GM12878 (cell line): ENCODE data around the gene CNRIP1. TPM values are rescaled to one million over a fixed set of nuclear protein-coding genes. Genes with fewer than 3 reads are reported as not detected.

ENCODE experiments used
- ATAC-seq: fragments of 200-7000 bp; cut with Tn5 transposase; 3 replicates; pipeline ENCODE4 v1.9.1; 2020; ENCODE audit warnings: mild to moderate bottlenecking, moderate library complexity
- BruUV-seq: library from RNA; stranded (reverse); fragments of 400-500 nt; replicated peaks from 2 replicates; lab custom pipeline; 2021; lab: Mats Ljungman, UMichigan
- CTCF ChIA-PET: fragments of 300-600 bp; sonication (Branson Sonifier 250); formaldehyde crosslinking; extraction: SDS; loops from one replicate; lab custom pipeline; 2021; ENCODE audit warnings: inconsistent platforms; lab: Yijun Ruan, JAX
- POLR2A ChIA-PET: fragments of 350-600 bp; formaldehyde crosslinking; extraction: SDS; loops from one replicate; lab custom pipeline; 2021; ENCODE audit warnings: inconsistent platforms; lab: Charles Lee
- RAD21 ChIA-PET: fragments of 300-600 bp; sonication (Branson Sonifier 250); formaldehyde crosslinking; loops from one replicate; lab custom pipeline; 2023; ENCODE audit warnings: antibody characterized with exemption; ENCODE audit not compliant: unreplicated experiment; lab: Charles Lee
- SMC1A ChIA-PET: fragments of 300-600 bp; sonication (Branson Sonifier 250); formaldehyde crosslinking; loops from one replicate; lab custom pipeline; 2023; ENCODE audit not compliant: unreplicated experiment, uncharacterized antibody; lab: Charles Lee
- DNase-seq: peaks from one replicate; pipeline ENCODE4 v3.0.0-alpha.2; 2011; ENCODE audit warnings: low read depth, low spot score
- FAIRE-seq: peaks from 3 replicates; lab custom pipeline; 2011; peaks lifted over from hg19 to GRCh38; lab: Jason Lieb, UNC
- H2AFZ ChIP-seq: 2 replicates; pipeline ENCODE4 v1.6.0; 2011; ENCODE audit warnings: low read depth, low read length, control low read depth; ENCODE audit not compliant: control insufficient read depth
- H3K27ac ChIP-seq: 2 replicates; pipeline ENCODE4 v1.5.1; 2011; ENCODE audit warnings: control low read depth; ENCODE audit not compliant: control insufficient read depth, insufficient read depth
- H3K27me3 ChIP-seq, 2 experiments: replicated peaks in 1 of 2; 2 replicates each; pipeline versions ENCODE4 v1.6.0 to v1.6.1; 2011; ENCODE audit warnings: low read length in 1 of 2; ENCODE audit not compliant: control insufficient read depth in 2 of 2, insufficient read depth in 2 of 2
- H3K36me3 ChIP-seq, 2 experiments: 2 replicates each; pipeline ENCODE4 v1.5.1; 2011; ENCODE audit warnings: low read length in 1 of 2; ENCODE audit not compliant: control insufficient read depth in 2 of 2, insufficient read depth in 2 of 2
- H3K4me1 ChIP-seq: 2 replicates; pipeline ENCODE4 v1.6.1; 2011; ENCODE audit warnings: mild to moderate bottlenecking, low read length, moderate library complexity, mixed read lengths; ENCODE audit not compliant: control insufficient read depth, insufficient read depth
- H3K4me2 ChIP-seq: 2 replicates; pipeline ENCODE4 v1.6.0; 2011; ENCODE audit warnings: control low read depth; ENCODE audit not compliant: control insufficient read depth, insufficient read depth
- H3K4me3 ChIP-seq: fragments of 200-600 bp; sonication (generic); 2 replicates; pipeline ENCODE4 v1.5.1; 2016
- H3K79me2 ChIP-seq: 2 replicates; pipeline ENCODE4 v1.6.0; 2011; ENCODE audit warnings: low read length; ENCODE audit not compliant: control insufficient read depth, insufficient read depth
- H3K9ac ChIP-seq: 2 replicates; pipeline ENCODE4 v1.8.0; 2011; ENCODE audit warnings: low read length, control low read depth, mixed read lengths; ENCODE audit not compliant: control insufficient read depth, insufficient read depth
- H3K9me3 ChIP-seq: replicated peaks from 3 replicates; pipeline ENCODE4 v1.5.1; 2011; ENCODE audit warnings: mild to moderate bottlenecking, low read length; ENCODE audit not compliant: control insufficient read depth, insufficient read depth
- H4K20me1 ChIP-seq: 2 replicates; pipeline ENCODE4 v1.6.0; 2011; ENCODE audit not compliant: control insufficient read depth, insufficient read depth
- ATF7 ChIP-seq: fragments of 450-650 bp; IDR thresholded peaks from 2 replicates; pipeline ENCODE4 v1.6.1; 2016; ENCODE audit warnings: low read depth, mild to moderate bottlenecking
- BMI1 ChIP-seq: fragments of 450-650 bp; IDR thresholded peaks from 2 replicates; pipeline ENCODE4 v1.6.1; 2016; ENCODE audit warnings: mild to moderate bottlenecking, moderate library complexity, borderline replicate concordance
- CREB1 ChIP-seq: IDR thresholded peaks from 2 replicates; pipeline ENCODE4 v1.6.1; 2012; ENCODE audit warnings: low read depth, mild to moderate bottlenecking, inconsistent platforms
- CTCF ChIP-seq, 3 experiments: IDR thresholded peaks in 2 of 3; conservative IDR thresholded peaks in 1 of 3; 2 replicates each; pipeline ENCODE4 v1.5.1; 2011; ENCODE audit warnings: low read depth in 3 of 3, low read length in 3 of 3, mild to moderate bottlenecking in 3 of 3, control low read depth in 2 of 3, moderate library complexity in 2 of 3, inconsistent platforms in 1 of 3, mixed read lengths in 1 of 3; ENCODE audit not compliant: control insufficient read depth in 2 of 3, insufficient read depth in 1 of 3; ENCODE audit errors: extremely low read depth in 1 of 3
- EED ChIP-seq: sonication (generic); IDR thresholded peaks from 2 replicates; pipeline ENCODE4 v1.6.1; 2016; ENCODE audit warnings: antibody characterized with exemption, low read depth
- ETV6 ChIP-seq, 2 experiments: fragments of 450-650 bp in 1 of 2; IDR thresholded peaks in 1 of 2; conservative IDR thresholded peaks in 1 of 2; 2 replicates each; pipeline ENCODE4 v1.6.1; 2014; ENCODE audit warnings: antibody characterized with exemption in 1 of 2, borderline replicate concordance in 1 of 2, low read depth in 1 of 2, mild to moderate bottlenecking in 1 of 2, moderate library complexity in 1 of 2
- EZH2 ChIP-seq: IDR thresholded peaks from 2 replicates; pipeline ENCODE4 v1.6.1; 2012; ENCODE audit warnings: low read depth, mild to moderate bottlenecking, control low read depth, inconsistent platforms, low read length, borderline replicate concordance; ENCODE audit not compliant: control insufficient read depth
- MLLT1 ChIP-seq: fragments of 450-650 bp; IDR thresholded peaks from 2 replicates; pipeline ENCODE4 v1.6.1; 2016; ENCODE audit warnings: mild to moderate bottlenecking
- NBN ChIP-seq: fragments of 450-650 bp; IDR thresholded peaks from 2 replicates; pipeline ENCODE4 v1.6.1; 2016
- NFYB ChIP-seq: IDR thresholded peaks from 2 replicates; pipeline ENCODE4 v1.6.1; 2011; ENCODE audit warnings: low read depth, mild to moderate bottlenecking, low read length, improper control_type of control experiment, moderate library complexity; ENCODE audit not compliant: insufficient read depth
- NKRF ChIP-seq: fragments of 450-650 bp; conservative IDR thresholded peaks from 2 replicates; pipeline ENCODE4 v1.6.1; 2017; ENCODE audit warnings: mild to moderate bottlenecking, moderate library complexity
- POLR2A ChIP-seq: IDR thresholded peaks from 2 replicates; pipeline ENCODE4 v1.6.1; 2011; ENCODE audit warnings: low read depth, mild to moderate bottlenecking, low read length
- RAD51 ChIP-seq: fragments of 450-650 bp; IDR thresholded peaks from 2 replicates; pipeline ENCODE4 v1.6.1; 2016; ENCODE audit warnings: moderate library complexity, mild to moderate bottlenecking, inconsistent platforms
- SIN3A ChIP-seq: IDR thresholded peaks from 2 replicates; pipeline ENCODE4 v1.6.1; 2012; ENCODE audit warnings: low read depth, low read length, improper control_type of control experiment
- SREBF1 ChIP-seq: IDR thresholded peaks from 2 replicates; pipeline ENCODE4 v1.6.1; 2012; ENCODE audit warnings: mild to moderate bottlenecking, low read length
- SRF ChIP-seq, 2 experiments: IDR thresholded peaks; 2 replicates each; pipeline ENCODE4 v1.6.1; 2011; ENCODE audit warnings: low read depth in 2 of 2, low read length in 2 of 2, mild to moderate bottlenecking in 1 of 2, moderate library complexity in 1 of 2
- TBL1XR1 ChIP-seq: IDR thresholded peaks from 2 replicates; pipeline ENCODE4 v1.6.1; 2012; ENCODE audit warnings: low read depth, low read length, improper control_type of control experiment
- ZNF384 ChIP-seq: IDR thresholded peaks from 2 replicates; pipeline ENCODE4 v1.6.1; 2012; ENCODE audit warnings: low read depth, mild to moderate bottlenecking, low read length, improper control_type of control experiment, borderline replicate concordance
- WGBS: methylation state at CpG from one replicate; pipeline ENCODE4 v1.1.6; 2016; ENCODE audit warnings: low lambda C conversion rate; ENCODE audit not compliant: insufficient replicate concordance, insufficient coverage; ENCODE audit errors: missing lambda C conversion rate; 5-methylcytosine and 5-hydroxymethylcytosine counted together
- in situ Hi-C: fragments of 300-500 bp; cut with MboI; formaldehyde crosslinking; loops from 9 replicates; pipeline ENCODE4 v1.14.3; 2018; ENCODE audit warnings: mixed read lengths
- intact Hi-C: fragments of 100-400 bp; cut with micrococcal nuclease; formaldehyde crosslinking; loops from one replicate; pipeline ENCODE4 v1.14.2; 2022; ENCODE audit not compliant: unreplicated experiment
- polyA plus RNA-seq, 11 experiments: library from polyadenylated mRNA; depleted of rRNA in 4 of 11; unstranded in 6 of 11; stranded (reverse) in 5 of 11; fragments of >200 nt; fragmentation: Nextera tagmentation in 4 of 11; fragmentation: Illumina TruSeq in 1 of 11; extraction: Ambion mirVana in 4 of 11; extraction: Trizol in 1 of 11; gene quantifications; 1 replicate in 1 of 11; 2 replicates in 10 of 11; pipeline versions ENCODE4 v1.2.1 to v1.2.3, GENCODE V29; 2011 to 2016; ENCODE audit warnings: inconsistent platforms in 2 of 11, missing spikeins in 2 of 11, low read depth in 1 of 11
- total RNA-seq, 4 experiments: library from RNA; depleted of rRNA in 3 of 4; stranded (reverse); fragments of >200 nt in 3 of 4; fragmentation: Illumina TruSeq in 1 of 4; extraction: Trizol in 1 of 4; gene quantifications; 2 replicates each; pipeline versions ENCODE4 v1.2.1 to v1.2.3, GENCODE V29; 2013 to 2021

CNRIP1 gene
- total and polyA plus RNA-seq, 10 of the 15 experiments (the other 5 are each of a cell fraction or from before 2014, with no cell fraction given) = not detected

- TF ChIP-seq EZH2 = no peak
- 0 out of 2 replicates have a peak, but pooled peaks have one; percentile 8 for TF ChIP-seq CREB1
- TF ChIP-seq NFYB = no peak
- TF ChIP-seq ETV6 (conservative IDR thresholded peaks at IDR 0.05 in 1 of 2, IDR thresholded peaks at IDR 0.05 in 1 of 2; ENCODE audit: borderline replicate concordance in 1 of 2, low read depth in 1 of 2) = no peak
- TF ChIP-seq, all 136 proteins: peak for 45
Measured at GRCh38 chr2:68365087-68365486, 45.3 kb upstream of the CNRIP1 start, which contains the start of gene PLEK (continued).

- H3K79me2 ChIP-seq = peaks cover 63% of the 10 kb centered on the region
- DNase-seq (no peak), ATAC-seq (no peak), FAIRE-seq (no peak)
- no peaks in the 10 kb centered on the region for H4K20me1 ChIP-seq
- no peaks in the 10 kb centered on the region; a peak in 1 of 4 replicates for H3K36me3 ChIP-seq
- in situ Hi-C loops (loop anchor here (5.0 kb wide), 2 partner anchors 79 to 241 kb away; no protein-coding TSS in a partner anchor), intact Hi-C loops (loop anchor here (5.0 kb wide), 1 partner anchor 241 kb away; no protein-coding TSS in a partner anchor)
- peaks cover 21% of the 10 kb centered on the region for H3K4me1 ChIP-seq
- no peak overlapping the region; the same call in 1 of the 2 replicates for H2AFZ ChIP-seq
- H3K9me3 ChIP-seq = no peaks in the 10 kb centered on the region; the same call in 2 of the 3 replicates
- peak overlapping the region; percentile 94 for H3K27ac ChIP-seq
- 87% methylated on average over 4 of the region's 4 CpGs for WGBS
- H3K4me3 ChIP-seq = no peak overlapping the region
- H3K27me3 ChIP-seq = no peaks in the 10 kb centered on the region
- H3K4me2 ChIP-seq = peak overlapping the region; percentile 94
- ChIA-PET SMC1A (interaction anchor here (1.5 to 10.7 kb wide), 4 partner anchors 19 to 78 kb away, joined by 4 to 166 read pairs (median 26); no protein-coding TSS in a partner anchor), POLR2A (interaction anchor here (1.0 to 5.8 kb wide), 4 partner anchors 8 to 76 kb away, joined by 3 to 47 read pairs (median 3); no protein-coding TSS in a partner anchor), RAD21 (interaction anchor here (1.3 to 7.5 kb wide), 4 partner anchors 9 to 77 kb away, joined by 5 to 82 read pairs (median 32); no protein-coding TSS in a partner anchor), CTCF (interaction anchor here (1.3 to 1.6 kb wide), 4 partner anchors 14 to 77 kb away, joined by 3 to 21 read pairs (median 5); no protein-coding TSS in a partner anchor)
- H3K9ac ChIP-seq = no peak overlapping the region
- no TSS peak for BruUV-seq
- no peak for TF ChIP-seq ZNF384
- TF ChIP-seq TBL1XR1 = no peak
- TF ChIP-seq RAD51 = no peak
- TF ChIP-seq SREBF1 = no peak
- TF ChIP-seq EED = no peak
- TF ChIP-seq POLR2A = no peak
- TF ChIP-seq CTCF (IDR thresholded peaks at IDR 0.05 in 2 of 3, conservative IDR thresholded peaks at IDR 0.05 in 1 of 3; ENCODE audit: control insufficient read depth in 2 of 3, extremely low read depth in 1 of 3, insufficient read depth in 1 of 3, low read depth in 3 of 3, low read length in 3 of 3) = no peak
- no peak for TF ChIP-seq SIN3A
- no peak for TF ChIP-seq NKRF
- TF ChIP-seq ATF7 = peak; percentile 78
- no peak for TF ChIP-seq NBN
- TF ChIP-seq SRF (IDR thresholded peaks at IDR 0.05; ENCODE audit: low read depth in 2 of 2, low read length in 2 of 2) = 0 out of 4 replicates have a peak, but pooled peaks of 1 of the 2 experiments have one; percentile 37
- TF ChIP-seq MLLT1 = 0 out of 2 replicates have a peak, but pooled peaks have one; percentile 16
- no peak for TF ChIP-seq BMI1
Measured at GRCh38 chr2:68363721-68364120, 44.0 kb upstream of the CNRIP1 start.
